HG02884 (cell line): ENCODE results near the gene LEMD3.
A peak's percentile ranks its signal among the peaks of the same experiment; 100 is the strongest.

Experiments used
- ATAC-seq: cut with Tn5 transposase; IDR thresholded peaks from one replicate; pipeline ENCODE4 v1.9.1; 2021; ENCODE audit warnings: mild to moderate bottlenecking, moderate library complexity; ENCODE audit not compliant: unreplicated experiment

The LEMD3 gene

GRCh38 chr12:65169320-65170208, at the start of gene LEMD3:
Gene LEMD3 (plus strand): TSS chr12:65169583. CDS start chr12:65169597, 14 bp downstream.
- peak; percentile 90 for ATAC-seq

DNA sequence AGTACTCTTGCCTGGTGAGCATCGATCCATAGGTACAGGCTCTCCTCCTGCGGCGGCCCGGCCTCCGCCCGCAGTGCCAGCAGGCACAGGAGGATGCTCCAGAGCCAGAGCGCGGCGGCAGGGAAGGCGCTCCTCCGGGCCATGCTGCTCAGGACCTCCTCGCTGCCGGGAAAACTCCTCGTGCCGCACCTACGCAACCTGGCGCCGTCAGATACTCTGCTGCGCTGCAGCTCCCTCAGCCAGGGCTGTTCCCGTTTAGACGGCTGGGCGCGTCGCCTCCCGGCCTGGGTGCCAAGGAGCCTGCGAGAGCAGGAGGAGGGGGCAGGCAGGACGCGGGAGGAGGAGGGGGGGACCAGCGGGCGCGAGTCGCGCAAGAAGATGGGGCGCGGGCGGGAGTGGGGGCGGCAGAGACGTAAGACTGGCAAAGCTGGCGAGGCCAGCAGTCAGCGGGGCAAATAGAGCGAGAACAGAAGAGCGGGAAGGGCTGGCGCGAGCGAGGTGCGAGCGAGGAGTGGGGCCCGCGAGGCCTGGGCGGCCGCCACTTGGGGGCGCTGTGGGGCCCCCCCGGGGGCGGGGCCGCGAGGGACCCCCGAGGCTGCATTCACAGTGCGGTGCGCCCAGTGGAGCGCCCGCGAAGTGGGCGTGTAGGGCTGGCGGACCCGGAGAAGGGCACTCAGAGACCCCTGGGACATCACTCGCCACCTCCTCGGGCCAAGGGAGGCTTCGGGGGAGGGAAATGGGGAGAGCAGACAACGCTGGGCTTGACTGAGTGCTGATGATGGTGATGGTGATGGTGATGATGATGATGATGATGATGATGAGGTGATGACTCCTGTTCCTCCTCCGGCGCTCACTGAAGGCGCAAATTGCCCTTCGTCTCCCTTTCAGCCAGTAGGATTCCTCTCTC, 48.1 kb upstream of the LEMD3 start, which contains the start of gene WIF1:
TSS of gene WIF1 (minus strand) at position 257 of the 907 bp plus-strand sequence. CDS start at position 143, 114 bp downstream.
- ATAC-seq = no peak

DNA sequence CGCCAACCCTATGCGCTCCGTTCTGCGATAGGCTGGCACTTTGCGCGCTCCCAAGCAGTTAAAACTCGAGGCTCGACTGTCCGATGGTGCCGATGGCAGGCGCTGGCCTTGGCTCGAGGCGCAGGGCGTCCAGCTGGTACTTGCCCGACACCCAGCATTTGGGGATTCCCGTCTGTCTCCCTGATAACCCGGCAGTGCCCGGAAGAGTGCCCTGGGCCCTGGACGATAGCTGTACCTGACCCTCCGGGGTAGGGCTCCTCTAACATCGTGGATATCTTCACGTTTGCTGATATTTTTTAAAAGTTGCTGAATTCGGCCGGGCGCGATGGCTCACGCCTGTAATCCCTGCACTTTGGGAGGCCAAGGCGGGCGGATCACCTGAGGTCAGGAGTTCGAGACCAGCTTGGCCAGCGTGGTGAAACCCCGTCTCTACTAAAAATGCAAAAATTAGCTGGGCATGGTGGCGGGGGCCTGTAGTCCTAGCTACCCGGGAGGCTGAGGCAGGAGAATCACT, 47.4 kb upstream of the LEMD3 start:
- no peak for ATAC-seq

DNA sequence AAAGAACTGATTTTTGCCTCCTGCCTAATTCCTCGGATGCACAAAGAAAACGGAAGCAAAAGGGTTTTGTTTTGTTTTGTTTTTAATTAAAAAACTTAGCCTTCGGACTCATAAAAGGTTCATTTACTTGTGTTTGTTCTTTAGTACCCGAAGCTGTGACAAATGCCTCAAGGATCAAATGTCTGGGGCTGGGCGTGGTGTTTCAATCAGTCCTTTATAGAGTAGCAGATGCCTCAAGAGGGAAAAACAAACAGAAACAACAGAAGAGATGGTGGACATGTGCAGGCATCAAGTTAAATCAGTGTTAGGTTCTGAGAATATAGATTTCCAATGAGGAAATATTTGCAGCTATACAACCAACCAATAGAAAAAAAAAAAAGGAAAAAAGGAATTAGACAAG, 46.7 kb upstream of the LEMD3 start:
- no peak for ATAC-seq

DNA sequence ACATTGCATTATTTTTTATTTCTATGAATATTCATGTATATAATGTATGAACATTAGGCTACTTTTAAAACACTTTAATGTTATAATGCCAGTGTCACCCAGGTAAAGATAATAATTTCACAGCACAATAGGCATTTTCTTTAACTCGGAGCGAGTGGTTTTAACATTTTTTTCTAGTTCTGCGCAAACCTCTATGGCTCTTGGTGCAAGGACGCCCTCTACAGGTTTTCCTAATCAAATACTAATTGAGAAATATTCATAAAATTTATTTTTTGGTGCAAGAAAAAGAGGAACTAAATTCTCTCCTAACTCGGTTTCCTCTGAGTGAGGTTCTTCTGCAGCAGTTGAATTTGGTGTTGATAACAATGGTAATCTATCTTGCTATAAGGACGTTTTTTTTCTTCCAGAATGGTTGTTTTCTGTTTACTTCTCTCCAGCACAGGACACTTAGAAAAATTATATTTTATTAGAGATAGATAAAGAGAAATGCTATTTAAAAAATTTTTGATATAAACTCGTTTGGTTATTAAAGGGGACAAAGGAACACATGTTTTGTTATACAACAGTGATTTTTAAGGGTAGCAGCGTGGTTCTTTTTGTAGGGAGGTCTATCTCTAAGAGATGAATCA, 45.8 kb upstream of the LEMD3 start:
- ATAC-seq = no peak

GRCh38 chr12:65125247-65125646, 44.1 kb upstream of the LEMD3 start:
- ATAC-seq = no peak

DNA sequence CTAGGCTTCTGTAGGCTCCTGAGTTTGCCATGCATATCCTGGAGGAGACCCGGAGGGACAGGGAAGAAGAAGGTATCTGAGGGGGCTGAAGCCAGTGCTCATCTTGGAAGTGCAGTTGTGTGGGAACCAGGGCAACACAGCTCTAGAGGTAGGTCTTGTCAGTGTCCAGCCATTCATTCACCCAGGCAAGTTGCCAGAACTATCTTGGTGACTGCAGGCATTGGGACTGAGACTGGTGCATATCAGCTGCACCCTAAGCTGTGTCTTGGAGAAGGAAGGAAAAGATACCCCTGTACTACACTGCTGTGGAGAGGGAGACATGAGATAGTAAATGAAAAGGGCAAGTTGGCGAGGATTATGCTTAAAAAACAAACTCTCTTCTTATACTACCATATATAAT, 43.4 kb upstream of the LEMD3 start:
- ATAC-seq = no peak

DNA sequence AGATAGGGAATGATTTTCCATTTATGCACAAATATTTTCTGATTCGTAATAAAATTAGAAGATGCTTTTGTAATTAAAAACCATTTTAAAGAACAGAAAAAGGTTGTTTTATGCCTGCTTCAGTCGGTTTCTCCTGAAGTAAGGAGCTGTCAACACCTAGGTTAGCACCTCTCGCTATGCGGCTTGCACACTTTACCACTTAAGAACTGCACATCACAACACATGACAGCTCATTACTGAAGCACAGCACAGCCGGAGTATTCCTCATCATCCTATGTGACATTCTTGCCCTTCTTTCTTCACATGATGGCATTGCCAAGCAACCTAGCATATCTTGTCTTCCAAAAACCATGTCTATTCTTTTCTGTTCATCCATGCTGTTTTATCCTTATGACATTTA, 42.9 kb upstream of the LEMD3 start:
- ATAC-seq = no peak

DNA sequence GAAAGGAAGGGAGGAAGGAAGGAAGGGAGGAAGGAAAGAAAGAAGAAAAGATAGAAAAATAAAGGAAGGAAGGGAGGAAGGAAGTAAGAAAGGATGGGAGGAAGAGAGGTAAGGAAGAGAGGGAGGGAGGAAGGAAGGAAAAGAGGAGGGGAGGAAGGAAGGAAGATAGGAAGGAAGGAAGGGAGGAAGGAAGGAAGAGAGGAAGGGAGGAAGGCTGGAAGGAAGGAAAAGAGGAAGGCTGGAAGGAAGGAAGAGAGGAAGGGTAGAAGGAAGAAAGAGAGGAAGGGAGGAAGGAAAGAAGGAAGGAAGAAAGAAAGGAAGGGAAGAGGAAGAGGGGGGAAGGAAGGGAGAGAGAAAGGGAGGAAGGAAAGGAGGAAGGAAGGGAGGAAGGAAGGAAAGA, 35.5 kb upstream of the LEMD3 start:
- ATAC-seq = no peak

DNA sequence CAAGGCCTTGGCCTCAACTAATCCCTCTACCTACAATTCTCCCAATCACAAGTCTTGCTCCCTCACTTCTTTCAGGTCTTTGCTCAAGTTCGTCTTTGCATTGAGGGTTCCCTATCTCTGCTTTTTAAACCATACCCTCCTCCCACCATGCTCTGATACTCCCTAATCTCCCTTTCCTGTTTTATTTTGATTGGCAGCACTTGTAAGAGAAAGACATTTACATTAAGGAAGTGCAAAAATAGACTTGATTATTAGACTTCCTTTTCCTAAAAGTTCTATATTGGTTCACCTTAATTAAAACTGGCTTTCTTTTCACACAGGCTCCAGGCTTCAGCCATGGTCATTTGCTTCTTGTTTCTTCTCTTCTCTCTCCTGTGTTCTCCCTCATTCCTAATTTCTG, 30.0 kb upstream of the LEMD3 start:
- ATAC-seq = no peak

DNA sequence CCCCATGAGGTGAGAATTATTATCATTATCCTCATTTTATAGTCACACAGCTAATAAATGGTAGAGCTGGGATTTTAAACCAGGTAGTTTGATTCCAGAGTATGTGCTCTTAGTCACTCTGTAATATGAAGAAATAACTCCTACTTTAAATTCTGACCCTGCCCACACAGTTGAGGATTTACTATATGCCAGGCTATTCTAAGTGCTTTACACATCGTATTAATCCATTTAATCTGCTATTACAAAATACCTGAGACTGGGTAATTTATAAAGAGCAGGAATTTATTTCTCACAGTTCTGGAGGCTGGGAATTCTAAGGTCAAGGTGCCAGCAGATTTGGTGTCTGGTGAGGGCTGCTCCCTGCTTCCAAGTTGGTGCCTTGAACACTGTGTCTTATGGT, 28.6 kb upstream of the LEMD3 start:
- ATAC-seq = no peak

GRCh38 chr12:65147312-65147905, 22.0 kb upstream of the LEMD3 start:
- ATAC-seq = no peak

DNA sequence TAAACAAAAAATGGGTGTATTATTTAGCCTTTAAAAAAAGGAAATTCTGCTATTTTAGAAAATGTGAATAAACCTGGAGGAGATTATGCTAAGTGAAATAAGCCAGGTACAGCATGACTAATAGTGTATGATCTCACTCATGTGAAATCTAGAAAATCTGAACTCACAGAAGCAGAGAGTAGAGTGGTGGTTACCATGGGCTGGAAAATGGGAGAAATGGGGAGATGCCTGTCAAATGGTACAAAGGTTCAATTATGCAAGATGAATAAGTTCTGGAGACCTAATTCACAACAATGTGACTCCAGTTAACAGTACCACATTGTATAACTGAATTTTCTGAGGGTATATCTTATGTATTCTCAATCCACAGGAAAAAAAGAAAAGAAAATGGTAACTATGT, 17.4 kb upstream of the LEMD3 start:
- no peak for ATAC-seq

DNA sequence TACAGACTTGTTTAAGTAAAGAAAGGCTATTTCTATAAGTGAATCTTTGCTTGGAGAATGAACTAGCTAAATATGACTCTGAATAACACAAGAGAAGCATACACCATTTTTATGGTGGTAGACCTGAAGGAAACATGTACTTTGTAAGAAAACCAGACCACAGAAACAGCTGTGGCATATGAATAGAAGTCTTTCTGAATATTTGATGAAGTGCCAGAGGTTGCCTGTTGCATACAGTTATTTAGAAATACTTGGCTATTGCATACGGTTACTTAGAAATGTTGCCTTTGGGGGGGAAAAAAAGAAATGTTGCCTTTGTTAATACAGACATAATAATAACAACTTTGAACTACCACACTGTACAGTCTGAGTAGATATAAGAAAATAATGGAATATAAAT, 16.8 kb upstream of the LEMD3 start:
- no peak for ATAC-seq

DNA sequence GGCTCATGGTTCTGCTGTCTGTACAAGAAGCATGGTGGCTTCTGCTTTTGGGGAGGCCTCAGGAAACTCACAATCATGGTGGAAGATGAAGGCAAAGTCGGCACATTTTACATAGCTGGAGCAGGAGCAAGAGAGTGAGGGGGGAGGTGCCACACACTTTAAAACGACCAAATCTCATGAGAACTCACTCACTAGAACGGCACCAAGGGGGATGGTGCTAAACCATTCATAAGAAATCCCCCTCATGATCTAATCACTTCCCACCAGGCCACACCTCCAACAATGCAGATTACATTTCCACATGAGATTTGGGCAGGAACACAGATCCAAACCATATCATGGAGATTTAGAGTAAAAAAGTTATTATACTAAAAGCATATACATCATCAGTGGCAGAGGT, 13.6 kb upstream of the LEMD3 start:
- ATAC-seq = peak; percentile 19

- ATAC-seq = peak; percentile 85
Measured at GRCh38 chr12:65156366-65156841, 13.0 kb upstream of the LEMD3 start.

GRCh38 chr12:65157091-65157490, 12.3 kb upstream of the LEMD3 start:
- no peak for ATAC-seq

- peak; percentile 64 for ATAC-seq
Measured at GRCh38 chr12:65162609-65163008, 6.8 kb upstream of the LEMD3 start.

DNA sequence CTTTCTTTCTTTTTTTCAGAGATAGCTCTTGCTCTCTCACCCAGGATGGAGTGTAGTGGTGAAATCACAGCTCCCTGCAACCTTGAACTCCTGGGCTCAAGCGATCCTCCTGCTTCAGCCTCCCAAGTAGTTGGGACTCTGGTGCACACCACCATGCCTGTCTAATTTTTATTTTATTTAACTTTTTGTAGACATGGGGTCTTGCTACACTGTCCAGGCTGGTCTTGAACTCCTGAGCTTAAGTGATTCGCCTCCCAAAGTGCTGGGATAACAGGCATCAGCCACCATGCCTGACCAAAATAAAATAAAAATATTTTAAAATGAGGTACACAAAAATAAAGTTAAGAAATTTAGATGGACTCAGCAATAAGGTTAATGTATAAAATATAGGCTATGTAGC, 5.1 kb upstream of the LEMD3 start:
- no peak for ATAC-seq

DNA sequence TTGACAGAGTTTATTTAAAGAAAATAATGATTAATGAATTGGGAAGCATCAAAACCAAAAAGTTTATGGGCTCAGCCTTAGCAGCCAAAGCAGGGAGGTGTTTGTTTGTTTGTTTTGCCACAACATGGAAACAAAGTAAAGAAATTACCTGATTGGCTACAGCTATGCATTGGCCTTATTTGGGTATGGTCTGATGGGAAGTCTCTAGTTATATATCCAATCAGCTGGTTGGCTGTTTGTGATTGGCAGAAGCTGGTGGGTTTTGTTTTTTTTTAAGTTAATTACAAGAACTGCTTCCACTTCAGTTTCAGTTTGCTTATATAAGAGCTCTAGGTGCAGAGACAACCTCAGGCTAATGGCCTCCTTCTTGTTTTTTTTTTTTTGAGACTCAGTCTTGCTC, 4.6 kb upstream of the LEMD3 start:
- ATAC-seq = no peak
